Liver (tissue), 9 donors: ENCODE data around the gene CCDC92B. TPM values are rescaled to one million over a fixed set of nuclear protein-coding genes. Genes with fewer than 3 reads are reported as not detected.

Experiments used
- DNase-seq: peaks from one replicate; pipeline ENCODE4 v3.0.0-alpha.2; 2017; ENCODE audit warnings: low spot score
- H3K27ac ChIP-seq, 2 donors: one replicate each; pipeline ENCODE4 v1.7.0; 2013; ENCODE audit warnings: inconsistent platforms in 2 of 2, low read length in 2 of 2, control low read depth in 1 of 2, low read depth in 1 of 2, mild to moderate bottlenecking in 1 of 2
- H3K27me3 ChIP-seq, 4 donors: one replicate each; pipeline versions ENCODE4 v1.6.1 to v1.7.0; 2013; ENCODE audit warnings: low read length in 3 of 4, inconsistent platforms in 1 of 4, mild to moderate bottlenecking in 1 of 4, moderate library complexity in 1 of 4; ENCODE audit not compliant: control insufficient read depth in 4 of 4, insufficient read depth in 4 of 4
- H3K36me3 ChIP-seq, 4 donors: one replicate each; pipeline versions ENCODE4 v1.6.1 to v1.7.0; 2013; ENCODE audit warnings: low read length in 3 of 4, mild to moderate bottlenecking in 3 of 4, low read depth in 1 of 4, moderate library complexity in 1 of 4; ENCODE audit not compliant: control insufficient read depth in 4 of 4, insufficient read depth in 3 of 4
- H3K4me1 ChIP-seq, 4 donors: one replicate each; pipeline versions ENCODE4 v1.6.1 to v1.7.0; 2013; ENCODE audit warnings: low read length in 3 of 4, mild to moderate bottlenecking in 3 of 4, moderate library complexity in 1 of 4; ENCODE audit not compliant: control insufficient read depth in 4 of 4, insufficient read depth in 4 of 4
- H3K4me3 ChIP-seq, 3 donors: one replicate each; pipeline versions ENCODE4 v1.6.1 to v1.7.0; 2013; ENCODE audit warnings: low read length in 3 of 3, control low read depth in 1 of 3, low read depth in 1 of 3, mild to moderate bottlenecking in 1 of 3
- H3K9ac ChIP-seq, 2 donors: one replicate each; pipeline ENCODE4 v1.7.0; 2013; ENCODE audit warnings: low read length in 2 of 2, mild to moderate bottlenecking in 2 of 2, moderate library complexity in 2 of 2, control low read depth in 1 of 2, low read depth in 1 of 2
- H3K9me3 ChIP-seq, 4 donors: one replicate each; pipeline versions ENCODE4 v1.6.1 to v1.7.0; 2013; ENCODE audit warnings: low read length in 3 of 4; ENCODE audit not compliant: control insufficient read depth in 4 of 4
- EGR1 ChIP-seq, 2 donors: IDR thresholded peaks; 2 replicates each; pipeline ENCODE4 v1.6.1; 2016 to 2018; ENCODE audit warnings: antibody characterized with exemption in 2 of 2, low read depth in 2 of 2
- FOXA2 ChIP-seq: IDR thresholded peaks from 2 replicates; pipeline ENCODE4 v1.6.1; 2016; ENCODE audit warnings: antibody characterized with exemption
- GABPA ChIP-seq, 2 donors: IDR thresholded peaks in 1 of 2; conservative IDR thresholded peaks in 1 of 2; 2 replicates each; pipeline ENCODE4 v1.6.1; 2016; ENCODE audit warnings: antibody characterized with exemption in 2 of 2, mild to moderate bottlenecking in 1 of 2, moderate library complexity in 1 of 2
- JUND ChIP-seq, 2 donors: IDR thresholded peaks; 2 replicates each; pipeline ENCODE4 v1.6.1; 2016; ENCODE audit warnings: antibody characterized with exemption in 2 of 2
- TAF1 ChIP-seq: conservative IDR thresholded peaks from 2 replicates; pipeline ENCODE4 v1.6.1; 2016; ENCODE audit warnings: antibody characterized with exemption, mild to moderate bottlenecking
- YY1 ChIP-seq: IDR thresholded peaks from 2 replicates; pipeline ENCODE4 v1.6.1; 2016; ENCODE audit warnings: antibody characterized with exemption, mild to moderate bottlenecking
- WGBS: extraction: QIAGEN DNeasy Blood & Tissue Kit; methylation state at CpG from one replicate; pipeline ENCODE4 v1.1.7; 2013; 5-methylcytosine and 5-hydroxymethylcytosine counted together
- polyA plus RNA-seq, 2 donors: library from polyadenylated mRNA; stranded (reverse) in 1 of 2; unstranded in 1 of 2; fragments of 200-250 nt in 1 of 2; fragments of >200 nt in 1 of 2; fragmentation: Nextera tagmentation in 1 of 2; extraction: Ambion mirVana in 1 of 2; gene quantifications; one replicate each; pipeline versions ENCODE4 v1.2.1 to v1.2.3, GENCODE V29; 2013 to 2015
- total RNA-seq, 2 donors: library from RNA; depleted of rRNA; stranded (reverse); fragments of >200 nt; gene quantifications; one replicate each; pipeline ENCODE4 v1.2.3, GENCODE V29; 2014
- TF ChIP-seq, protein P1 (sequence below): IDR thresholded peaks from 2 replicates; pipeline ENCODE4 v1.6.1; 2016; ENCODE audit warnings: antibody characterized with exemption
- TF ChIP-seq, protein P2 (sequence below): IDR thresholded peaks from 2 replicates; pipeline ENCODE4 v1.6.1; 2016; ENCODE audit warnings: antibody characterized with exemption
- TF ChIP-seq, protein P3 (sequence below): IDR thresholded peaks from 2 replicates; pipeline ENCODE4 v1.6.1; 2016; ENCODE audit warnings: antibody characterized with exemption, mild to moderate bottlenecking
- TF ChIP-seq, protein P4 (sequence below): IDR thresholded peaks from 2 replicates; pipeline ENCODE4 v1.6.1; 2016; ENCODE audit warnings: antibody characterized with exemption
- donor health status: healthy.
- donor health status: healthy.
- donor health status: healthy.
- donor health status: healthy.
- donor health status: healthy.

The CCDC92B gene
- total and polyA plus RNA-seq, 4 donors = not detected

DNA sequence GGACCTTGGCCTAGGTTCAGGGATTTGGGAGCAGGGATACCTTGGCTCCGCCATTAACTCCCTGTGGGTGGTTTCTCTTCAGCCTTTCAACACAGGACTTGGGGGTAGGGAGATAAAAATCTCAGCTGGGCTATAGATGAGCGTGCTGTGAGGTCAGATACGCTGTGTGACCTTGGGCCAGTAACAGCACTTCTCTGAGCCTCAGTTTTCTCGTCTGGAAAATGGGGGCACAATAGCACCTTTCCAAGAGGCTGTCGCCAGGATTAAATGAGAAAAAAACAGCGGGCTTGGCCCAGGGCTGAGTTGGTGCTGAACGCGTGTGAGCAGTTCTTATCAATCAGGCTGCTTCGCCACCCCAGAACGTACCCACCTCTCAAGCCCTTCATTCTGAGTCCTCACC is 17.6 kb downstream of the CCDC92B start:
- WGBS = 83% methylated on average over 10 of the region's 10 CpGs
- no peak overlapping the region for H3K4me3 ChIP-seq
- peaks cover 0 to 5% (median 0%) of the 10 kb centered on the region in 4 donors for H3K27me3 ChIP-seq

DNA sequence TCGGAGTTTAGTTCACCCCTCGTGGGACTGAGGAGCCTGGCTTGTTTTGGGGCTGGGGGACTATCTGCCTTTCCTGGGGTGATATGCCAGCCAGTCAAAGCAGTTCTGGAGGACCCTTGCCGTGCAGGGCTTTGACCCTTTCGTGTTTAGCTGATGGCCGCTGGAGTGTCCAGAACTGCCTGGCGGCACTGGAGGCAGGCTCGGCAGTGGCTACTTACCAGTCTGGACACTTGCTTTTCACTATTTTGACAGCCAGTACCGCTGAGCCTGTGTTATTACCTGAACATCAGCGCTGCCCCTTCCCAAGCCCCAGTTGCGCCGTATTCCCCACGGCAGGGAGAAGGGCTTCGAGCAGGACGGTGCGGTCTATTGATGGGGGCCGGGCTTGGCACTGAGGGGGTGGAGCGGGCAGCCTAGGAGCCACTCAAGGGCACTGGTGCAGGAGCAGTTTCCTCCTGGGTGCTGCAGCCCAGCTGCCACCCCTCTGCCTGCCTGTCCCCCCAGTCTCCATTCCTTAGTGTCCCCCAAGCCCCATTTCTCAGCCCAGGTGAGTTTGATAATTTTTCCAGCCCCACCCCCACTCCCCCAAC is 18.6 kb downstream of the CCDC92B start:
- WGBS = 83% methylated on average over 17 of the region's 17 CpGs
- no peaks in the 10 kb centered on the region for H3K9me3 ChIP-seq

More for the DNA sequence above, 17.6 kb downstream of the CCDC92B start:
- Histone ChIP-seq H3K4me1 (no peaks in the 10 kb centered on the region), H3K9me3 (no peaks in the 10 kb centered on the region), H3K9ac (no peak overlapping the region), H3K27ac (no peak overlapping the region), H3K36me3 (no peaks in the 10 kb centered on the region)
- no peak for TF ChIP-seq JUND (IDR thresholded peaks at IDR 0.05)
- TF ChIP-seq EGR1 (IDR thresholded peaks at IDR 0.05; ENCODE audit: low read depth in 2 of 2) = no peak
- TF ChIP-seq FOXA2 = no peak
- TF ChIP-seq, protein P1, sequence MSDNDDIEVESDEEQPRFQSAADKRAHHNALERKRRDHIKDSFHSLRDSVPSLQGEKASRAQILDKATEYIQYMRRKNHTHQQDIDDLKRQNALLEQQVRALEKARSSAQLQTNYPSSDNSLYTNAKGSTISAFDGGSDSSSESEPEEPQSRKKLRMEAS = no peak
- no peak for TF ChIP-seq TAF1
- TF ChIP-seq, protein P2, sequence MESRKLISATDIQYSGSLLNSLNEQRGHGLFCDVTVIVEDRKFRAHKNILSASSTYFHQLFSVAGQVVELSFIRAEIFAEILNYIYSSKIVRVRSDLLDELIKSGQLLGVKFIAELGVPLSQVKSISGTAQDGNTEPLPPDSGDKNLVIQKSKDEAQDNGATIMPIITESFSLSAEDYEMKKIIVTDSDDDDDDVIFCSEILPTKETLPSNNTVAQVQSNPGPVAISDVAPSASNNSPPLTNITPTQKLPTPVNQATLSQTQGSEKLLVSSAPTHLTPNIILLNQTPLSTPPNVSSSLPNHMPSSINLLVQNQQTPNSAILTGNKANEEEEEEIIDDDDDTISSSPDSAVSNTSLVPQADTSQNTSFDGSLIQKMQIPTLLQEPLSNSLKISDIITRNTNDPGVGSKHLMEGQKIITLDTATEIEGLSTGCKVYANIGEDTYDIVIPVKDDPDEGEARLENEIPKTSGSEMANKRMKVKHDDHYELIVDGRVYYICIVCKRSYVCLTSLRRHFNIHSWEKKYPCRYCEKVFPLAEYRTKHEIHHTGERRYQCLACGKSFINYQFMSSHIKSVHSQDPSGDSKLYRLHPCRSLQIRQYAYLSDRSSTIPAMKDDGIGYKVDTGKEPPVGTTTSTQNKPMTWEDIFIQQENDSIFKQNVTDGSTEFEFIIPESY = no peak
- DNase-seq = no peak

More for the DNA sequence above, 18.6 kb downstream of the CCDC92B start:
- DNase-seq = no peak
- Histone ChIP-seq H3K4me1 (no peaks in the 10 kb centered on the region), H3K36me3 (no peaks in the 10 kb centered on the region), H3K27ac (no peak overlapping the region), H3K27me3 (peaks cover 0 to 5% (median 0%) of the 10 kb centered on the region in 4 donors), H3K9ac (no peak overlapping the region), H3K4me3 (no peak overlapping the region)
- TF ChIP-seq, protein P1 = no peak
- TF ChIP-seq, protein P3, sequence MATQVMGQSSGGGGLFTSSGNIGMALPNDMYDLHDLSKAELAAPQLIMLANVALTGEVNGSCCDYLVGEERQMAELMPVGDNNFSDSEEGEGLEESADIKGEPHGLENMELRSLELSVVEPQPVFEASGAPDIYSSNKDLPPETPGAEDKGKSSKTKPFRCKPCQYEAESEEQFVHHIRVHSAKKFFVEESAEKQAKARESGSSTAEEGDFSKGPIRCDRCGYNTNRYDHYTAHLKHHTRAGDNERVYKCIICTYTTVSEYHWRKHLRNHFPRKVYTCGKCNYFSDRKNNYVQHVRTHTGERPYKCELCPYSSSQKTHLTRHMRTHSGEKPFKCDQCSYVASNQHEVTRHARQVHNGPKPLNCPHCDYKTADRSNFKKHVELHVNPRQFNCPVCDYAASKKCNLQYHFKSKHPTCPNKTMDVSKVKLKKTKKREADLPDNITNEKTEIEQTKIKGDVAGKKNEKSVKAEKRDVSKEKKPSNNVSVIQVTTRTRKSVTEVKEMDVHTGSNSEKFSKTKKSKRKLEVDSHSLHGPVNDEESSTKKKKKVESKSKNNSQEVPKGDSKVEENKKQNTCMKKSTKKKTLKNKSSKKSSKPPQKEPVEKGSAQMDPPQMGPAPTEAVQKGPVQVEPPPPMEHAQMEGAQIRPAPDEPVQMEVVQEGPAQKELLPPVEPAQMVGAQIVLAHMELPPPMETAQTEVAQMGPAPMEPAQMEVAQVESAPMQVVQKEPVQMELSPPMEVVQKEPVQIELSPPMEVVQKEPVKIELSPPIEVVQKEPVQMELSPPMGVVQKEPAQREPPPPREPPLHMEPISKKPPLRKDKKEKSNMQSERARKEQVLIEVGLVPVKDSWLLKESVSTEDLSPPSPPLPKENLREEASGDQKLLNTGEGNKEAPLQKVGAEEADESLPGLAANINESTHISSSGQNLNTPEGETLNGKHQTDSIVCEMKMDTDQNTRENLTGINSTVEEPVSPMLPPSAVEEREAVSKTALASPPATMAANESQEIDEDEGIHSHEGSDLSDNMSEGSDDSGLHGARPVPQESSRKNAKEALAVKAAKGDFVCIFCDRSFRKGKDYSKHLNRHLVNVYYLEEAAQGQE = no peak
- no peak for TF ChIP-seq GABPA (IDR thresholded peaks at IDR 0.05 in 1 of 2, conservative IDR thresholded peaks at IDR 0.05 in 1 of 2)
- no peak for TF ChIP-seq FOXA2
- no peak for TF ChIP-seq YY1
- no peak for TF ChIP-seq TAF1
- TF ChIP-seq, protein P2 = no peak
- TF ChIP-seq, protein P4, sequence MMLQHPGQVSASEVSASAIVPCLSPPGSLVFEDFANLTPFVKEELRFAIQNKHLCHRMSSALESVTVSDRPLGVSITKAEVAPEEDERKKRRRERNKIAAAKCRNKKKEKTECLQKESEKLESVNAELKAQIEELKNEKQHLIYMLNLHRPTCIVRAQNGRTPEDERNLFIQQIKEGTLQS = no peak
